HG02870 (cell line): ENCODE data around the gene MS4A7.

Source experiments
- ATAC-seq: cut with Tn5 transposase; IDR thresholded peaks from one replicate; pipeline ENCODE4 v1.9.1; 2021; ENCODE audit warnings: mild to moderate bottlenecking, moderate library complexity; ENCODE audit not compliant: unreplicated experiment

The MS4A7 gene

GRCh38 chr11:60370811-60371298, 7.5 kb upstream of the MS4A7 start:
- ATAC-seq, result no peak

GRCh38 chr11:60371386-60371785, 6.9 kb upstream of the MS4A7 start:
- no peak for ATAC-seq

GRCh38 chr11:60371854-60372253, 6.5 kb upstream of the MS4A7 start:
- ATAC-seq, result no peak

GRCh38 chr11:60372767-60373166, 5.6 kb upstream of the MS4A7 start:
- no peak for ATAC-seq

GRCh38 chr11:60375316-60375715, 3.0 kb upstream of the MS4A7 start:
- ATAC-seq, result no peak

- ATAC-seq, result no peak
These were observed 1.7 kb upstream of the MS4A7 start for GRCh38 chr11:60376601-60377000.

GRCh38 chr11:60377401-60378136, 763 bp upstream of the MS4A7 start:
- ATAC-seq, result peak; percentile 47

- peak; percentile 92 for ATAC-seq
These were observed 11.1 kb downstream of the MS4A7 start for GRCh38 chr11:60389279-60389910.

GRCh38 chr11:60390419-60390818, 12.1 kb downstream of the MS4A7 start:
- ATAC-seq, result no peak

- ATAC-seq, result no peak
These were observed 14.0 kb downstream of the MS4A7 start for GRCh38 chr11:60392361-60392760.

- no peak for ATAC-seq
These were observed 14.7 kb downstream of the MS4A7 start for GRCh38 chr11:60393016-60393415.

- no peak for ATAC-seq
These were observed 16.5 kb downstream of the MS4A7 start for GRCh38 chr11:60394666-60395380.

- no peak for ATAC-seq
These were observed 18.1 kb downstream of the MS4A7 start, which contains the start of gene MS4A14 for GRCh38 chr11:60396382-60396781. TSS of gene MS4A14 (plus strand) at chr11:60396459. CDS start at chr11:60396579, 120 bp downstream.

GRCh38 chr11:60396799-60397198, 18.5 kb downstream of the MS4A7 start:
- no peak for ATAC-seq

- ATAC-seq, result no peak
These were observed 41.7 kb downstream of the MS4A7 start for GRCh38 chr11:60420015-60420414.

- ATAC-seq, result no peak
These were observed 44.3 kb downstream of the MS4A7 start for GRCh38 chr11:60422609-60423008.

GRCh38 chr11:60428517-60428916, 50.2 kb downstream of the MS4A7 start:
- no peak for ATAC-seq

GRCh38 chr11:60429272-60429671, 50.9 kb downstream of the MS4A7 start, which contains the start of gene MS4A5:
TSS of gene MS4A5 (plus strand) at chr11:60429572. CDS start at chr11:60429675, 103 bp downstream.
- ATAC-seq, result no peak

- ATAC-seq, result no peak
These were observed 52.9 kb downstream of the MS4A7 start for GRCh38 chr11:60431251-60431650.

- no peak for ATAC-seq
These were observed 55.1 kb downstream of the MS4A7 start for GRCh38 chr11:60433401-60433800.
